ENCODE results near the gene EPHB6.

Gene EPHB6

DNA sequence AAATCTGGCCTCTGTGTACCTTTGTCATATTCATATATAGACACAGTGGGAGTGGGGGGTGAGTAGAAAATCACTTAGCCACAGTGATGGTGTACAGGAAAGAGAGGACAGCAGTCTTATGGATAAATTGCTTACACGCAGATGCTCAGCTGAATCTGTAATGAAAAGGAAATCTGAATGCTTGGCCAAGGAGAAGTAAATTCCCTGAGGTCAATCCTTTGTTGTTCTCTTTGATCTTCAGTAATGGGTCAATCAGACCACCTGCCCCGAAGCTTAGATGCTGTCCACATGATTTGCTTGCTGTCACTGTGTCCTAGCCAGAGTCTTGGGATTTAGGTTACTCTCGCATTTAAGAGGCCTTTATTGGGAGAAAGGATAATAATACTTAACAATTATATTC is 18.4 kb upstream of the EPHB6 start:
- no peak for DNase-seq

DNA sequence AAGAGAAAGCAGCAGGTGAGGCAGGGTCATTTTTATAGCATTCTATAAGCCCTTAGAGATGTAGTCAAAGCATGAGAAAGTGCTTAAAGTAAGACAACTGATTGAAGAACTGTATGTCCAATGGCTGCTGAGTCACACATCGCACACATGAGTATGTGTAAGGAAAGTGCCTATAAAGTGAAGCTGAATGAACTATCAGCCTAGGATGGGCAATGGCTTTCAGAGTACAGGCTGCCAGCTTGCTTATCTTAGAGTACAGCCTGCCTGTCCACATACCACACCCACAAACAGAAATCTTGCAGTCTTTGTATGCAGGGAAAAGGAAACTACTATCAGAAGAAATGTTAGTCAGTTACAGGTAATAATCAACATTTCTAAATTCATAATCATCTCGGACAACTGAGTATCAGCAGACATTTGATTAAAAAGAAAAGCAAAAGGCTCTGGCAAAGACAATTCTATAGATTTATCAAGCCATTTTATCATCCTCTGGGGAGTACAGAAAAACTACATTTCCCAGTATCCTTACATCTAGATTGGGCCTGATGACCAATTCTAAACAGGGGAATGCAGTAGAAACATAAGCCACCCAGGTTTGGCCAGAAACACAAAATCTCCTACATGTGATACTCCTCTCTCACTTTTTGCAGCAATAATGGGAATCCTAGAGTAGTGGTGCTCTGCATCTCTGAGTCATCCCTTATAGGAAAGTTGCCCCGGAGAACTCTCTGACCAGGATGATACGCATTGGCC is 16.2 kb upstream of the EPHB6 start:
- no peak for DNase-seq

DNA sequence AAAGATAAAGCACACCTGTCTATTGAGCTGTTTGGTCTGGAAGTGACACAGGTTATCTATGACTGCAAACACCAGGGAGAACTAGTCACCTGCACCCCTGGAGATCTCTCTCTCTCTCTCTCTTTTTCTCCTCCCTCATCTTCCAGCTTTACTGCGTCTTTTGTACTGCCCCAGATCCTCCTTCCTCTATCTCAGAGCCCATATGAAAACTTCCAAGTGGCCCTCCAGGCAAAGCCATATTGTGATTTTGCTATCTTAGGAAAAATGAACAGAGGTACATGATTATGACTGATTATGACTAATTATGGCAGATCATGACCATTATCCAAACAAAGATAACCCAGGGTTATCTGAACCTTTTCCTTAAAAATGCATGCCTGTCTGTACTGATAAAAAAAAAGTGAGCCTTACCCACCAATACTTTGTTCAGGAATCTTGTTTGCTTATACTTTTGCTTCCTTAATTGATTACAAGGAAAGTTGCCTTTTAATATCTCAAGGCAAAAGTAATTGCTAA is 12.6 kb upstream of the EPHB6 start:
- DNase-seq = no peak

DNA sequence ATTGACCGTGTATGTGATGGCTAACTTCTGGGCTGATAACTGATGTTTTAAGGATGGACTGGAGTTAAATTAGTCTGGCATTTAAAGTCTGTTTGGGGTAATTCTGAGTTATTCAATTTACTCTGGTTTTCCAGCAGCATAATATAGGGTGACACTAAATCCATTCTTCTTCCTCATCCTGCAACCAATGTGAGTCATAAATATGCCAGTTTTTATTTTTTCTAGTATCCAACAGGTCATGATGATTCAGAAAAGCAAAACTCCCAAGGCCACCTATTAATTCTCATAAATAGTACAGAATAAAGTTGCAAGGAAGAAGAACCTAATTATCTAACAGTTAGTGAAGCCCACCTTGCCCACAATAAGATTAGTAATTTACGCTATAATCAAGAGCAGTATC is 7.5 kb upstream of the EPHB6 start:
- DNase-seq = no peak

DNA sequence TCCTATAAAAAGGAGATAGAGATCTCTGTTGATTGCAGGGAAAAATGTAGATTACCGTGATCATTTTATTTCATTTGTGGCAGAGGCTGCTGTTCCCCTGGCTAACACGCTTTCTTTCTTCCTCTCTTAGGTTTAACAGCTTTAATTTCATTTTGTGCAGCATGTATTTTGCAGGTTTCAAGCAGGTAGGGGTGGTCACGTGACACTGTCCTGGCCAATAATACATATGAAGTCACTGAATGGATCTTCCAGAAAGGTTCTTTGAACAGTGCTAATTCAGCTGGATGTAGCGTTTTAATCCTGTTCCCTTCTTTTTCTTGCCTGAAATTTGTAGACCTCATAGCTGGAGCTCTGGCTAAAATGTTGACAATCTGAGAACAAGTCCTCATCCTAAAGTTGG is 3.6 kb upstream of the EPHB6 start:
- no peak for DNase-seq

DNA sequence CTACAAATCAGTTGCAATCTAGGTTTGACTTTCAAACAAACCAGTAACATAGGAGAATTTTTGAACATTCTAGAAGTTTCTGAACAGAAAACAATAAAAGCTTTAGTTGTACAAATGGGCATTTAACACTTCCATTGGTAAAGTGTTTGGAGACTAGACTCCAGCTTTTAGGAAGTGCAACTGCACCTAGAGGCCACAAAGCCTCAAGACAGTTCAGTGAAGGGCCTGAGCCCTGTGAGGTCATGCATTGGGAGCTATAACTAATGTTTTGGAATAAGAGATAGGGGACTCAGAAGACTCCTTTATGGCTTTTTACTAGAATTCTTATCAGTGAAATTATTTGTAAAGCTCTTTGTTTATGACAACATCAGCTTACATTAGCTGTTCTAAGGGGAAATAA is 3.0 kb upstream of the EPHB6 start:
- no peak for DNase-seq

DNA sequence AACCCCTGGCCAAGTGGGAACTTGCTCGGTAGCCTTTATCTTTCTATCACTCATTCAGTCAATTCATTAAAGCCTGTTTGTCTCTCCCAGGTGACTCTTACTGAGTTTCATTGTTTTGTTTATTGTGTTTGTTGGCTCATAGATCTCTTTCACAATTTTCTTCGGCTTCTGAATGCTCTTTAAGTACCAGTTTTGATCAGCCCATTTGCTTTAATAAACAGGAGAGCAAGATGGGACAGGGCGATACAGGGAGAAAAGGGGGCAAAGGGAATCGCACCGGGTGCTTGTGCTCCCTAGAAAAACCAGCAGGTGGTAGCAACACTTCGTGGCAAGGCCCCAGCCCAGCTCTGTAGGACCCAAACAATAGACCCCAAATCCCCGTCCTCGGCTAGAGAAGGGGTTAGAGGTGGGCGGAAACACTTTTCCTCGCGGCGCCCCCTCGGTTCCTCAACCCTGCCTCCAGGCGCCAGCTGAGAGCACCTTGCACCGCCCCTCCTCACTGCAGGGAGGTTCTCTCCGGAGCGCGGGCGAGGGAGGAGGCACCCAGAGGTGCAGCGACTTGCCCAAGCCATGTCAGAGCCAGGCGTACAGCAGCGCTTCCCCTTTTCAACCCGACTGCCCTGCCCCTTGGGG is 1.0 kb upstream of the EPHB6 start:
- peak; percentile 87 for DNase-seq

DNA sequence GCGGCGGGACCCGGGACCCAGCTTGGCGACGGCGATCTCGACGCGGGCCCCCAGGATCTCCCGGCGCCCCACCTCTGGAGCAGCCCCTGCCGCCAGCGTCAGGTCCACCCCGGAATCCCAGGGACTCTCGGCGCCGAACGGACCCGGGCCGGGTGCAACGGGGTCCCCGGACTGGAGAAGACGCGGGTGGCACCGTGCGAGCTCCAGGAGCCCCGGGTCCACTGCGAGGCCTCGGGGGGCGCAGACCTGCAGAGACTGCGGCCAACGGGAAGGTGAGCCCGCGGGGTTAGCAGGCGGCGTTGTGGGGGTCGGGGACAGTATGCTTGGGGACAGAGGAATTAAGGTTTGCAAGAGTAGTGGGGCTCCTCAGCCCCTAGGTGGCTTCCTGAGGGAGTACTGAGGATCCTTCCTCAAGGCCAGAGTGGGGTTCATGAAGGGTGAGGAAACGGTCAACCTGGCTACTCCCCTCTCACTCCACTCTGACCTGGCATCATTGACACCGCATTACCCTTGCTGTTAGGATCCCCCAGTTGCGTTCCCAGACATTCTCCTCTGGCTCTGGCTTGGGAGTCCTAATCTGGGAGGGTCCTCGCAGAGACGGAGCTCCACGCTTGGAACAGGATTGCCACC is 353 bp downstream of the EPHB6 start:
- DNase-seq = no peak

DNA sequence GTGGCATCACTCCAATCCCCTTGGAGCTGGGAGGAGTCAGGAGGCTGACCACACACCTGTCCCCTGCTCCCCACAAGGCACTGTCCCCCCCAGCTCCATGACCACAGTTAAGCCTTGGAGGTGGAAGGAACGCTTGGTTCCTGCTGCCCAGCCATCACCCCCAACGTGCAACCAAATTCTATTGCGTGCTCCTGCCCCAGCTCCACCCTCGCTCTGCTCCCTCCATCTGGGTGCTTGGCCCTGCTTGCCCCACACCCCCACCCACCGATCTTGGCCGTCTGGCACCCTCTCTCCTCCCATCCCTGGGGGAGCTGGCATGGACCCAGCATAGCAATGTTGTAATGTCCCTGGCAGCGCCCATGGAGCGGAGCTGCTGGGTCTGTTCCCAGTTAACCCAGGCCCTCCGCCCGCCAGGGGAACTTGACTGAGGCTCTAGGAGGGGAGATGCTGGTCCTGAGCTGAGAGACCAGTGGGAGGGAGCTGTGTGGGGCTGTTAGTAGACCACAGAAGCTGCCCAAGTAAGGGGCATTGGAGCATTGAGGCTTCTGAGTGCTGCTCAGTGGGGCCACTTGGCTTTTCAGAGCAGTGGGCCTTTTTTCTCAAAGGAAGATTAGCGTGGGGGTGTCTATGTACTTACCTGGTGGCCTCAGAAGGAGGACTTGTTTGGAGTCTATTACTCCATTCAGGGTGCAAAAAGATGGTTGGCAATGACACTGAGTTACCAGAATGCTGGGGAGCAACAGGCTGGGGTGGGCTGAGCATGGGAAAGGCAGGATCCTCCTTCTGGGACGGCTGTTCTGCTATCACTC is 1.1 kb downstream of the EPHB6 start:
- no peak for DNase-seq

DNA sequence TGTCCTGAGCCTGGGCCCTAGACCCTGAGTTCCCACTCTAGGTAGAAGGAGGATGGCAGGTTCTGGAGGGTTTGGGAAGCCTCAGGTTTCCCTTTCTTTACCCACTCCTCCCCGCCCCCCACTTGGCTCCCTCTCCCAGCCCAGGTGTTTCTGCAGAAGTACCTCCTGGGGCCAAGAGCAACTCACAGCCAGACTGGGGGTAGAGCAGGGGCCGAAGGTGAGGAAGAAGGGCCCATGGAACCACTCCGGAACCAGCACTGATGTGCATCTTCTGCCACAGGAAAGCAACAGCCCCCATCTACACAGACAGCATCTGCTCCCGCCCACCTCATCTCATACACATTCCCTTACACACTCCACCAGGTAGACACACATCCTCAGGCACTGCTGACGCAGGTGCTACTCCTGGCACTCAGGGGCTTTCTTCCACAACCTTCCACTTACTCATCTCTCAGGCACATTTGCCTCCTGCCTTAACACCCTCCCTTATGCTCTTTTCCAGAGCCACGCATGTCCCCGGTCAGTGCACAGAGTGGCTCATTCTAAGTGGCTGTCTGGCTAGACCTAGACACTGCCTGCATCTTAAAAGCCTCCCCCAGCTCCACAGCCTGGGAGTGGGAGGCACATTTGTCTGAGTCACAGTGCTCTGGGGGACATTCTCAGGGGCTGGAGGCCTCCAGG is 1.8 kb downstream of the EPHB6 start:
- no peak for DNase-seq

DNA sequence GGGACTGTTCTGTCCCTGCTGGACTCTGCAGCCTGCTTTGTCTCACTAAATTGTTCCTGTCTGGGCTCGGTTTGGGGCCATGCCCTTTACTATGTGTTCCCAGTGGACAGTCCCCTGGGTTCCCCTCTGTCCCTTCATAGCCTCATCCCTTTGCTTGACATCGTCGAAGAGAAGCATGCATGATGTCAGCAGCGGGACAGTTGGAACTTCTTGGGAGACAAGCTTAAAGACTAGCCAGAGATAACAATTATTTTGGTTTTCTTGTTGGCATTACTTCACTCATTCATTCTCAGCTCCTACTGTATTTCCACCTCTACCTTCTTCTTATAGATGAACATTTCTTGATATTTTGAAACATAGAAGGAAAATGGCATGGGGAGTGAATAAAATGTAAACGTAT is 2.7 kb downstream of the EPHB6 start:
- no peak for DNase-seq

DNA sequence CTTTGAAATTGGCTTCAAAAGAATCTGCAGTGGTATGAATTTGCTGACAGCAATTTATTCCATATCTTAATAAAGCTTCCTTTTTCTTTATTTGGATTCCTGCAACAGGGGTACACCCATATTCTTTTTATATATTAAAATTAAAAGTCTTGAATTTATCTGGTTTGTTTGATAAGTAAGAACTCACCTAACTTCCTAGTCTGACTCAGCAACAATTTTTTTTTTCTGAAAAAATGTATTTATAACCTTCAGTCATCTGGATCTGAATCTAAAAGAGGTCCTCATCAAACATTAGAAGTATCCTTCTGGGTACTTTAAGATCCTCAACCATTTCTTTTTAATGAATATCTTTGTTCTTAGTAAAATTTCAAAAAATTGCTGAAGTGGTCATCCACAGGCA is 4.5 kb downstream of the EPHB6 start:
- no peak for DNase-seq

DNA sequence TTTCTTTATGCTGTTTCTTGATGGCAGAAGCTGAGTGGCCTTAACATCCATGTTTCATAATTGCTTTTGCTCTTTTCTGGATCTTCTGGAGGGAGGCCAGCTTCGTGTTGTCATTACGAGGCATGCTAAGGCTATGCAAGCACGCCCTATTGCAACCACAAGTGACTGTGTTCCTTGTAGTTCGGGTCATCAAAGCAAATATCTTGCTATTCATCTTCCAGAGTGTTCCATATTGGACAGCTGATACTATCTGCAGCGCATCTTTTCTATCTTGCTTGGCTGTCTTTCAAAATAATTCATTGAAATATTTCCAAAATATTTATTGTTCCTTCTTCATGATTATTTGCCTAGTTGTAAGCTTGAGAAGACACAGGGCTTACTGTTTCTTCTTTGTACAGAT is 5.0 kb downstream of the EPHB6 start:
- no peak for DNase-seq

DNA sequence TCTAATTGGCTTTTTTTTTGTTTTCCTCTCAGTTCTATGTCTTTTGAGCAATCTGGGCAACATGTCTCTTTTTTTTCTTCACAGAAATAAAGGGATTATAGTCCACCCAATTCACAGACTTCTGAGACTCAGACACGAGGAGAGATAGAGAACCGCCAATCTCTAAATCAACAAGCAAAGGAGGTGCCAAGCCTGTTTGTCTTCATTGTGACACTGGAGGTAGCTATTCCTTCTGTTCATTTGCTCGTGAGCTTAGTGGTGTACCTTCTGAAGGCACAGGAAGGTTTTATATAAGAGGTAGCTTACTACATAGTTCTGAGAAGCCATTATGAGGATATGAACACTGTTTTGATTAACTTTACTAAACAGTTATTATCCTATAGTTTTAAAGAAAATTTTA is 6.1 kb downstream of the EPHB6 start:
- DNase-seq = no peak

DNA sequence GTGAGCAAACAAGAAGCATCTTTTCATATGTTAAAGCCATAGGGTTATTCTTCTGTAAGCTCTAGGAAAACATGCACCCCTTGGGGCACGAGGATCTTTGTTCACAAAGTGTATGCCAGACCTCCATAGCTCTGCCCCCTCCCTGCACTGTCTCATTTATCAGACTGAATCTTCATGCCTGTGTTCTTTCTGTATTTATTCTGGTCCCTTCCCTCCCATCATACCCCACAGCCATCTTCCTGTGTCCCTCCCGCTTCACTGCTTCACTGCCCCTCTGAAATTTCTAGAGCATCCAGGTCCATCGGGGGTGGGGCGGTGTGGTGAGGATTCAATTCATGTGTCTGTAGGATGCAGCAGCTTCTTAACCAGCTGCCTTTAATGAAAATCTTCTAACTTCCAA is 7.5 kb downstream of the EPHB6 start:
- DNase-seq = no peak

DNA sequence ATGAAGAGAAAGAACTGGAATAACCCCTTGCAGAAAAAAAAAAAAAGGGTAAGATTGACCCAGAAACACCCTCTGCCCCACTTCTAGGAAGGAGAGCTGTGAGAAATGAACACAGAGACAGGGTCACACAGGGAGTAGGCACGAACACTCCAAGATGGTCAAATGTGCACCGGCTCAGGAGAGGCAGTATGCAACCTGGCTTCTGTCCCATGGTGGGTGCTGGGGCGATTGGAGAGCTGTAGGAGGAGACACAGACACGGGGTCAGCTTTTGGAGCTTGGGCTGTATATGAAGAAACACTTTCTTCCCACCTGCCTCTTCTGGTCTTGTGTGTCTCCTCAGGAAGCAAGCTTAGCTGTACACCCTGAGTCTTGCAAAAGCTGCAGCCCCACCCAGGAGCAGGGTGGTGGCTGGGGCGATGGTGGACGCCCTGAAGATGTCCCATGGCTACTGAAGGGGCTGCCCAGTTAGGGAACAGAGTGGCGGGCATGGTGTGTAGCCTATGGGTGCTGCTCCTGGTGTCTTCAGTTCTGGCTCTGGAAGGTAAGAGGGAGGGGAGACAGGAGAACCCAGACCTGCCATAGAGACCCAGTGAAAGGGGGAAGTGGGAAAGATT is 8.0 kb downstream of the EPHB6 start:
- no peak for DNase-seq

DNA sequence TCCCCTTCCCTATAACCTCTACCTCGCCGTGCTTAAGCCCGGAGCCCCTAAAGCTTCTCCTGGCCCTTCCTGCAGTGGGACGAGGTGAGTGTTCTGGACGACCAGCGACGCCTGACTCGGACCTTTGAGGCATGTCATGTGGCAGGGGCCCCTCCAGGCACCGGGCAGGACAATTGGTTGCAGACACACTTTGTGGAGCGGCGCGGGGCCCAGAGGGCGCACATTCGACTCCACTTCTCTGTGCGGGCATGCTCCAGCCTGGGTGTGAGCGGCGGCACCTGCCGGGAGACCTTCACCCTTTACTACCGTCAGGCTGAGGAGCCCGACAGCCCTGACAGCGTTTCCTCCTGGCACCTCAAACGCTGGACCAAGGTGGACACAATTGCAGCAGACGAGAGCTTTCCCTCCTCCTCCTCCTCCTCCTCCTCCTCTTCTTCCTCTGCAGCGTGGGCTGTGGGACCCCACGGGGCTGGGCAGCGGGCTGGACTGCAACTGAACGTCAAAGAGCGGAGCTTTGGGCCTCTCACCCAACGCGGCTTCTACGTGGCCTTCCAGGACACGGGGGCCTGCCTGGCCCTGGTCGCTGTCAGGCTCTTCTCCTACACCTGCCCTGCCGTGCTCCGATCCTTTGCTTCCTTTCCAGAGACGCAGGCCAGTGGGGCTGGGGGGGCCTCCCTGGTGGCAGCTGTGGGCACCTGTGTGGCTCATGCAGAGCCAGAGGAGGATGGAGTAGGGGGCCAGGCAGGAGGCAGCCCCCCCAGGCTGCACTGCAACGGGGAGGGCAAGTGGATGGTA is 9.2 kb downstream of the EPHB6 start:
- no peak for DNase-seq

DNA sequence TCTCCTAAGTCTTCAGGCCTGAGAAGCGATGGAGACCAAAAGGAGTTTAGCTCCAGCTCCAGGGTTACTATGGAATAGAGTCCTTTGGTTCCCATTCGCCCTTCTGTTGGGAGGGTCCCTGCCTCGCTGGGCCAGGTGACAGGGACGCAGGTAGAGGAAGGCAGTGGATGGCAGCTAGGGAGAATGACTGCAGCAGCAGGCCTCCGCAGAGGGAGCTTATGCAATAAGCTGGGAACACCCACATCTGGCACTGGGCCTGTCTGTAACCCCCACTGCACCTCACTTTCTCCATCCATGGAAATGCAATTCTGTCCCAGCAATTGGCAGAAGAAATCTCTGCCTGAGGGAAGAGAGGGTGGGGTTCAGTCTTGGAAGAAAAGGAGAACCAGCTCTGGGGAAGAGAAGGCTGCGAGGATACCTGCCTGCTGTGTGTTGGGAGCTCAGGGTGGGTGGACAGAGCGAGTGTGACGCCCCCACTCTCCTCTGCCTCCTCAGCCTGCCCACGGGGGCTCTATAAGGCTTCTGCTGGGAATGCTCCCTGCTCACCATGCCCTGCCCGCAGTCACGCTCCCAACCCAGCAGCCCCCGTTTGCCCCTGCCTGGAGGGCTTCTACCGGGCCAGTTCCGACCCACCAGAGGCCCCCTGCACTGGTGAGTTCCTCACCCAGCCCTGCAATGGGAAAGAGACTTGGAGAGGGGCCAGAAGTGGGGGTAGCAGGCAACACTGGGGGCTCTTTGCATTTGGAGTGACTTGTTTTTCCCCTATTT is 10.3 kb downstream of the EPHB6 start:
- DNase-seq = no peak

DNA sequence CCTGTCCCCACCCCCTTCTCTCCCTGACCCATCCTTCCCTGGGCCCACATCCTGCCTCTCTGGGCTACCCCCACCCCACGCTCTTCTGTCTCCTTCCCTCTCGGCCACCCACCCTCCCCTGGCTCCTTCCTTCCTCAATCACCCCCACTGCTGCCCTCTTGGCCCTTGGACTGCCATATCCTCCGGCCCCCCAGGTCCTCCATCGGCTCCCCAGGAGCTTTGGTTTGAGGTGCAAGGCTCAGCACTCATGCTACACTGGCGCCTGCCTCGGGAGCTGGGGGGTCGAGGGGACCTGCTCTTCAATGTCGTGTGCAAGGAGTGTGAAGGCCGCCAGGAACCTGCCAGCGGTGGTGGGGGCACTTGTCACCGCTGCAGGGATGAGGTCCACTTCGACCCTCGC is 10.9 kb downstream of the EPHB6 start:
- DNase-seq = no peak

DNA sequence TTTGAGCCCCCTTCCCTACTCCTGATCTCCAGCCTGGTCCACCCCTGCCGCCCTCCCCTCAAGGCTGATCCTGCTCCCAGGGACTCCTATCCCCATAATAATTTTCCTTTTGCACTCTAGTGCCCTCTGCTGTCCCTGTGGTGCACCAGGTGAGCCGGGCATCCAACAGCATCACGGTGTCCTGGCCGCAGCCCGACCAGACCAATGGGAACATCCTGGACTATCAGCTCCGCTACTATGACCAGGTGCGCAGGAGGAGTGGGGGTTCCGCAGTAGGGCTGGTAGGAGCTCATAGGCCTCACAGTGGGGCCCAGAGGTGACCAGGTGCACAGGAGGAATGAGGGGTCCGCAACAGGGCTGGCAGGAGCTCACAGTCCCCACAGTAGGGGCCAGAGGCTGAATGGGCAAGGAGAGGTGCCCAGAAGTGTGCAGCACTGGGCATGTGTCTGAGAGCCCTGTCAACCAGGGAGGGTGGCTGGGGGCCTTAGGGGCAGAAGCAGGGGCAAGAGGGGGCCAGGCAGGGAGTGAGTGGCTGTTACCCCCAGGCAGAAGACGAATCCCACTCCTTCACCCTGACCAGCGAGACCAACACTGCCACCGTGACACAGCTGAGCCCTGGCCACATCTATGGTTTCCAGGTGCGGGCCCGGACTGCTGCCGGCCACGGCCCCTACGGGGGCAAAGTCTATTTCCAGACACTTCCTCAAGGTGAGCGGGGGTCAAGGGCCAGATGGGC is 11.7 kb downstream of the EPHB6 start:
- no peak for DNase-seq
